Mucosa of descending colon (tissue), 3 donors: ENCODE data around the gene CELF2. TPM values are rescaled to one million over a fixed set of nuclear protein-coding genes. Genes with fewer than 3 reads are reported as not detected.
"Not testable (repeated sequence)": the region's sequence is repeated elsewhere in the genome, so short reads cannot be mapped to it uniquely, and the experiment has no call there.

Source experiments
- ATAC-seq: fragments of 200-7000 bp; cut with Tn5 transposase; one replicate; pipeline ENCODE4 v1.9.1; 2020; ENCODE audit warnings: mild to moderate bottlenecking, moderate library complexity
- DNase-seq, 3 donors: peaks; one replicate each; pipeline ENCODE4 v3.0.0-alpha.2; 2020
- H3K36me3 ChIP-seq: fragments of 200-600 bp; one replicate; pipeline ENCODE4 v1.8.0; 2021; ENCODE audit warnings: low read depth, mild to moderate bottlenecking
- H3K4me1 ChIP-seq: fragments of 200-600 bp; one replicate; pipeline ENCODE4 v1.8.0; 2021; ENCODE audit warnings: low read depth, mild to moderate bottlenecking
- H3K4me3 ChIP-seq: fragments of 200-600 bp; one replicate; pipeline ENCODE4 v1.8.0; 2021; ENCODE audit warnings: mild to moderate bottlenecking
- H3K9me3 ChIP-seq: fragments of 200-600 bp; one replicate; pipeline ENCODE4 v1.8.0; 2021; ENCODE audit warnings: mild to moderate bottlenecking
- intact Hi-C, 2 donors: fragments of 100-400 bp; cut with DNase I in 1 of 2; cut with micrococcal nuclease in 1 of 2; formaldehyde crosslinking; loops; one replicate each; pipeline versions ENCODE4 v1.11.0 to v1.11.1; 2022; cut with DNase I, micrococcal nuclease
- total RNA-seq, 3 donors: library from RNA; stranded (reverse); fragmentation: NEBNext Ultra II Directional in 2 of 3; extraction: Animal tissue kit (Norgen Biotek cat#: 25700) in 2 of 3; gene quantifications; one replicate each; pipeline versions ENCODE4 v1.2.1 to v1.2.4, GENCODE V29; 2021 to 2023
- TF ChIP-seq, protein P1 (sequence below): fragments of 200-600 bp; IDR thresholded peaks from one replicate; pipeline ENCODE4 v1.8.0; 2022; ENCODE audit warnings: antibody characterized with exemption, mild to moderate bottlenecking
- donor health status: DM: no; HTN: no; CAD: no; lungs with moderate emphysema.
- donor health status: DM: no; HTN: no; CAD: no.
- donor health status: DM: no; HTN: yes; CAD: no.

Gene CELF2
- total RNA-seq, 3 donors from 2014 or later: 31.4 to 56.5 (median 36.1) TPM

DNA sequence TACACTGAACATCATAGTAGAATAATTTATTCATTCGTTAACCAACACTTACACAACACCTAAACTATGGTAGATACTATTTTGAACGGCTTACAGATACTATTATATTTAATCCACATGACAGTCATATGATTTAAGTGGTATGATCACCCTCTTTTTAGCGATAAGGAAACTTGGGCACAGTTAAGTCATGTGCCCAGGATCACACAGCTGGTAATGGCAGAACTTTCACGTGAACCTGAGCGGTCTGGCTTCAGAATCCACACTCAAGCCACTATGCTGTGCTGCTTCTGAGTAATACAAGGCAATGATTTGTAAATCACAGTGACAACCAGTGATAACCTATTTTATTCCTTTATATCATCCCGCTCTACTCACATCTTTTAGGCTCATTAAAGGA, 99.1 kb downstream of the CELF2 start:
- intact Hi-C loops: no loop called here
- TF ChIP-seq, protein P1, sequence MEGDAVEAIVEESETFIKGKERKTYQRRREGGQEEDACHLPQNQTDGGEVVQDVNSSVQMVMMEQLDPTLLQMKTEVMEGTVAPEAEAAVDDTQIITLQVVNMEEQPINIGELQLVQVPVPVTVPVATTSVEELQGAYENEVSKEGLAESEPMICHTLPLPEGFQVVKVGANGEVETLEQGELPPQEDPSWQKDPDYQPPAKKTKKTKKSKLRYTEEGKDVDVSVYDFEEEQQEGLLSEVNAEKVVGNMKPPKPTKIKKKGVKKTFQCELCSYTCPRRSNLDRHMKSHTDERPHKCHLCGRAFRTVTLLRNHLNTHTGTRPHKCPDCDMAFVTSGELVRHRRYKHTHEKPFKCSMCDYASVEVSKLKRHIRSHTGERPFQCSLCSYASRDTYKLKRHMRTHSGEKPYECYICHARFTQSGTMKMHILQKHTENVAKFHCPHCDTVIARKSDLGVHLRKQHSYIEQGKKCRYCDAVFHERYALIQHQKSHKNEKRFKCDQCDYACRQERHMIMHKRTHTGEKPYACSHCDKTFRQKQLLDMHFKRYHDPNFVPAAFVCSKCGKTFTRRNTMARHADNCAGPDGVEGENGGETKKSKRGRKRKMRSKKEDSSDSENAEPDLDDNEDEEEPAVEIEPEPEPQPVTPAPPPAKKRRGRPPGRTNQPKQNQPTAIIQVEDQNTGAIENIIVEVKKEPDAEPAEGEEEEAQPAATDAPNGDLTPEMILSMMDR: no peak
- no peak overlapping the region for H3K4me3 ChIP-seq
- DNase-seq: no peak
- no peaks in the 10 kb centered on the region for H3K36me3 ChIP-seq
- H3K4me1 ChIP-seq: no peaks in the 10 kb centered on the region
- H3K9me3 ChIP-seq: no peaks in the 10 kb centered on the region
- ATAC-seq: no peak

DNA sequence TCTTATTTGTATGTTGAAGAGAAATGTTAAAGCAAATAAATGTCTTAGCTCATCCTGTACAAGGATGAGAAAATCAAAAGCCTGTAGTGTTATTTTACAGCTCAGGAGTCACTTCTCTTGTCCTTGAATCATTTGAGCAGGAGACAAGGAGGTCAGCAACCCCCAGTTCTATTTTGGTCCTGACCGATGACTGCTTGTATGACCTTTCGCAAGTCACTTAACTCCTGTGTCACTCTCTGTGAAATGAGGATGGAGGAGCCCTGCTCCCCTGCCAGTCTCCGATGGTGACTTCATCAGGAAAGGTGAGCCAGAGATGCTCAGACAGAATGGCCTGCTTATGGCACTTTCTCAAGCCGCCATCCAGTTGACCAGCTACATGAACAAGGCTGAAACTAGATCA, 101.0 kb downstream of the CELF2 start:
- DNase-seq (no peak), ATAC-seq (no peak)
- TF ChIP-seq, protein P1: no peak
- H3K4me1 ChIP-seq: no peaks in the 10 kb centered on the region
- intact Hi-C loops: no loop called here
- no peaks in the 10 kb centered on the region for H3K36me3 ChIP-seq
- H3K9me3 ChIP-seq: no peaks in the 10 kb centered on the region
- no peak overlapping the region for H3K4me3 ChIP-seq

DNA sequence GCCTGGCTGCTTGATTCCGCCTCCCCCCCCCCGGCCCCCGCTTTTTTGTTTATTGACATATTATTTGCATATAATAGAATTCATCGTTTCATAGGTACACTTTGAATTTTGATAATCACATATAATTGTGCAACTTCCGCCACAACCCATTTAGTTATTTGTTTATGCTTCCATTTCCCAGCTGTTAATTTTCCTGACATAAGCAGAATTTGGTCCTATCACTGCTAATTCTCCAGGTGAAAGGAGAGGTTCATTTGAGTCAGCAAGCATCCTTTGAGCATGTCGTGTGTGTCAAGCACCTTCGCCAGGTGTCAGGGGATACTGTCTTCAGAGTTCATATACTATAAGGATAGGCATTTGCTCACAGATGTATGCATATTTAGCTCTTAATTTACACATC, 102.2 kb downstream of the CELF2 start:
- no peak for ATAC-seq
- intact Hi-C loops: no loop called here
- H3K4me3 ChIP-seq: no peak overlapping the region
- H3K4me1 ChIP-seq: no peaks in the 10 kb centered on the region
- DNase-seq: no peak
- H3K36me3 ChIP-seq: no peaks in the 10 kb centered on the region
- TF ChIP-seq, protein P1: no peak
- H3K9me3 ChIP-seq: no peaks in the 10 kb centered on the region

DNA sequence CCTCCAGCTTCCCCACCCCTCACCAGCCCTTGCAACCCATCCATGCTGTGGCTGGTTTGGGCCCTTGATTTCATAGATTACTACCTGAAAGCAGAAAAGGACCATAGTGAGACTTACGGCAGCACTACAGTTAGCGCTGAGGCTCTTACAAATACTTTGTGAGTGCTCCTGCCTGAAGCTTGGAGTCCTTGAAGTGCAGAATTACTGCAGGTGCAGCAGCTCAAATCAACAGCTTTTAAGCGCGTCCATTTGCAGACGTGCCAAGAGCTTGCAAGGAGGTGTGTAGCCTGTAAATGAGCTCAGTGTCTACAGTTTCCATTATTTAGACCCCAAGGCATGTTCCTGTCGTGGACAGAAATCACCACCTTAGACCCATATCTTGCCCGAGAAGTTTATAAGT, 103.0 kb downstream of the CELF2 start:
- DNase-seq (no peak), ATAC-seq (no peak)
- Histone ChIP-seq H3K4me1 (no peaks in the 10 kb centered on the region), H3K4me3 (no peak overlapping the region), H3K36me3 (no peaks in the 10 kb centered on the region), H3K9me3 (no peaks in the 10 kb centered on the region)
- TF ChIP-seq, protein P1: no peak
- intact Hi-C loops: no loop called here

DNA sequence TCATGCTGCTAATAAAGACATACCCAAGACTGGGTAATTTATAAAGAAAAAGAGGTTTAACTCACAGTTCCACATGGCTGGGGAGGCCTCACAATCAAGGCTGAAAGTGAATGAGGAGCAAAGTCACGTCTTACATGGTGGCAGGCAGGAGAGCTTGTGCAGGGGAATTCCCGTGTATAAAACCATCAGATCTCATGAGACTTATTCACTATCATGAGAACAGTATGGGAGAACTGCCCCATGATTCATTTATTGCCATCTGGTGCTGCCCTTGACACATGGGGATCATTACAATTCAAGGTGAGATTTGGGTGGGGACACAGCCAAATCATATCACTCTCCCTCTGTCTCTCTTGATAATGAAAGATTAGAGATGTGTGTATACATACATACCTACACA, 106.2 kb downstream of the CELF2 start:
- H3K4me1 ChIP-seq, H3K36me3 ChIP-seq, H3K9me3 ChIP-seq, intact Hi-C loops, DNase-seq, H3K4me3 ChIP-seq: not testable (repeated sequence)
- peak; percentile 24 for ATAC-seq

DNA sequence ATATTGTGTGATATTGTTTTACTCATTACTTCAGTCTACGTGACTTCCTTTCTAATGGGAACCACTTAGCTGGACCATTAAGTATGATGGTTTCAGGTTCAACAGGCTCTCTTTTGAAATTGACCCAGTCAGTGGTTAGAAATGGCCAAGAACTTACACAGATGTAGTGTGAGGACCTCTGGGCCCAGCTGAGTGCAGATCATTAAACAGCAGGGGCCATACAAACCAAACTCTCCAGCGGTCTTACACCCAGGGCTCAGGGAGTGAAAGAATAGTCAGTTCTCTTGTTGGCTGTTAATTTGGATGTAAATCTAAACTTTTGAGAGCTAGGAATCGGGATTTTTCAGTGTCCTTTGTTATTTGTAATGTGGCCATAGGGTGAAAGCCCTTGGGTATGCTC, 107.3 kb downstream of the CELF2 start:
- no peaks in the 10 kb centered on the region for H3K36me3 ChIP-seq
- H3K4me3 ChIP-seq: no peak overlapping the region
- no peak for ATAC-seq
- no peak for DNase-seq
- H3K4me1 ChIP-seq: peaks cover 6% of the 10 kb centered on the region
- TF ChIP-seq, protein P1: no peak
- H3K9me3 ChIP-seq: no peaks in the 10 kb centered on the region
- intact Hi-C loops: no loop called here

DNA sequence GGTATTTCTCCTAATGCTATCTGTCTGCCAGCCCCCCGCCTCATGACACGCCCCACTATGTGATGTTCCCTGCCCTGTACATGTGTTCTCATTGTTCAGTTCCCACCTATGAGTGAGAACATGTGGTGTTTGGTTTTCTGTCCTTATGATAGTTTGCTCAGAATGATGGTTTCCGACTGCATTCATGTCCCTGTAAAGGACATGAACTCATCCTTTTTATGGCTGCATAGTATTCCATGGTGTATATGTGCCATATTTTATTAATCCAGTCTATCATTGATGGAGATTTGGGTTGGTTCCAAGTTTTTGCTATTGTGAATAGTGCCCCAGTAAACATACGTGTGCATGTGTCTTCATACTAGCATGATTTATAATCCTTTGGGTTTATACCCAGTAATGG, 109.3 kb downstream of the CELF2 start:
- DNase-seq, H3K36me3 ChIP-seq, H3K4me3 ChIP-seq, ATAC-seq, intact Hi-C loops, H3K9me3 ChIP-seq: not testable (repeated sequence)
- H3K4me1 ChIP-seq: peaks cover 10% of the 10 kb centered on the region
